Femur (tissue), 1 donor: Measurements from ENCODE around the gene TMEM168.
"Not testable (repeated sequence)": the region's sequence is repeated elsewhere in the genome, so short reads cannot be mapped to it uniquely, and the experiment has no call there.

Experiments
- DNase-seq: peaks from one replicate; pipeline ENCODE4 v3.0.0-alpha.2; 2017

The TMEM168 gene

GRCh38 chr7:112781110-112781509 lies 9.1 kb downstream of the TMEM168 start:
- no peak for DNase-seq

GRCh38 chr7:112779667-112780066 lies 10.5 kb downstream of the TMEM168 start:
- DNase-seq, result no peak

DNA sequence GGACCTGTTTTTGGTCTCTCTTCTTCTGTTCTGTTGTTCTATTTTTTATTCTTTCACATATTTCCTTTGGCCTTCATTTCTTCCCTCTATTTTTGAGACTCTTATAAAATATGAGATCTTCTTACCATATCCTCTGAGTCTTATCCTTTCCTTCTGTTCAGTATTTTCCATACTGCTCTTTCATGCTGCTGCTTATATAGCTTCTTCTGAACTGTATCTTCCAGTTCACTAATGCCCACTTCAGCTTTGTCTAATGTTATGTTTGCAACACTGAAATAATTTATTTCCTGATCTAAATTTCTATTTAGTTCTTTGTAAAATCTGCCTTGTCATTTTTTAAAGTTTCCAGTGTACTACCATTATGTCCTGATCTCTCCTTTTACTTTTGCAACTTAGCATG lies 12.8 kb downstream of the TMEM168 start:
- no peak for DNase-seq

DNA sequence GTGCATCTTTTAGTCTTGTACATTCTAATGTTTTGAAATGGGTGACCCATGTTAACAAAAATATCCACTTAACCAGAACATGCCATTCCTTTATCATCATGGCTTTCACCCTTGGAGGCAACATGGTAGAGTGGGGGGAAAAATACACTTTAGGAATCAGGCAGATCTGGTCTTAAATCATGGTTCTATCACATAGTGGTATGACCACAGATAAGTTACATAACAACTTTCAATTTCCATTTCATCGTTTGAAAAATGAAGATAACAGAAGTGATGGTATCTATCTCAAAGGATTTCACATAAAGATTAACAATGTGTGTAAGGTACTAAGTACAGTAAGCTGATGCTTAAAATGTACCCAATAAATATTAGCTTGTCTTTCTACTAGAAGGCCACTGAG lies 19.0 kb downstream of the TMEM168 start:
- DNase-seq, result no peak

DNA sequence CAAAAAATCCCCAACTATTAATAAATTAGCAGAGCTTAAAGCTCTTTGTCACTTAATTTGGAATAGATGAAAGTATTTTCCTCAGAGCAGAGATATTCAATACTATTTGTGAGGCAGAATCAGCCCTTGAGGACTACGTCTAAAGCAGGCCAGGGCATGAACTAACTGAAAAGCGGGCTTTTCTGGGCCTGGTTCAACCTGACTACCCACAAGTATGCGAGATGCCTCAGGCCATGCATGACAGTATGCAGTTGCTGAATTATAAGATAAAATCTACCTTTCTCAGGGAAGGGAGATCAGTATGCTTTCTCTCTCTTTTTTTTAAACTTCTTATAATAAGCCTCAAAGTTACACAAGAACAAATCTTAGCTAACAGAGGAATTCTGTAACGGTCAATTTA lies 20.1 kb downstream of the TMEM168 start:
- DNase-seq, result no peak

GRCh38 chr7:112765105-112765504 lies 25.1 kb downstream of the TMEM168 start:
- DNase-seq, result no peak

GRCh38 chr7:112763996-112764395 lies 26.2 kb downstream of the TMEM168 start:
- no peak for DNase-seq

DNA sequence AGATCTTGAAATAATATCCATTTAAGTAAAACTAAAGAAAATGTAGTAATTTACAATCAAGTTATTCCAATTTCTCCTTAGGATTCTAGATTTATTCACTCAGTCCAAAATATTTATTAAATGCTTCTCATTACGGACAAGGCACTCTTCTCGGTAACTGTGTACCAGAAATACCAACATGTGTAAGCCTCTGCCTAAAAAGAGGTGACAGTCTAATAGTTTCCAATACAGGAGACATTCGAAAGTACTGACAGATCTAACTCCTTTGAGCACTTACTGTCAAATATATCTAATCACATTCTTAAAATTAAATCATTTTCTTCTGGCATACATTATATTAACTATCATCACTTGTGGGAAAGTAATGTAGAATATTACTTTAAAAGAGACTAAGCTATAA lies 26.9 kb downstream of the TMEM168 start:
- no peak for DNase-seq

- no peak for DNase-seq
Observed at GRCh38 chr7:112759905-112760304, 30.3 kb downstream of the TMEM168 start.

GRCh38 chr7:112757337-112757736 lies 32.9 kb downstream of the TMEM168 start:
- no peak for DNase-seq

- no peak for DNase-seq
Observed at GRCh38 chr7:112753298-112753697, 36.9 kb downstream of the TMEM168 start.

GRCh38 chr7:112752576-112752975 lies 37.6 kb downstream of the TMEM168 start:
- no peak for DNase-seq

DNA sequence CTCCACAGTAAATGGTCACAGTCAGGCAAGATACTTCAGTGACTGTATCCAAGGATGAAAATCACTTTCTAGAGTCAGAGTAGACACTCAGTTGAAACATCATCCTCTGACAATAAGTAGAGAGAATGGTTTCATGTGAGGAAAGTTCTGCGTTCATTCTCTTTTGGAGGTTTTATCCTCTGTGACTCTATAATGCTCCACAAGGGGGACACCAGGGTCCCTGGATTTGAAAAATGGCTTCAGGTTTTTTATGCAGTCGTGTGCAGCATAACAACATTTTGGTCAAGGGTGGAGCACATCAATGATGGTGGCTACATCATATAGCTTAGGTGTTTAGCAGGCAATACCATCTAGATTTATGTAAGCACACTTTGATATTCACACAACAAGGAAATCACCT lies 40.4 kb downstream of the TMEM168 start:
- DNase-seq, result no peak

DNA sequence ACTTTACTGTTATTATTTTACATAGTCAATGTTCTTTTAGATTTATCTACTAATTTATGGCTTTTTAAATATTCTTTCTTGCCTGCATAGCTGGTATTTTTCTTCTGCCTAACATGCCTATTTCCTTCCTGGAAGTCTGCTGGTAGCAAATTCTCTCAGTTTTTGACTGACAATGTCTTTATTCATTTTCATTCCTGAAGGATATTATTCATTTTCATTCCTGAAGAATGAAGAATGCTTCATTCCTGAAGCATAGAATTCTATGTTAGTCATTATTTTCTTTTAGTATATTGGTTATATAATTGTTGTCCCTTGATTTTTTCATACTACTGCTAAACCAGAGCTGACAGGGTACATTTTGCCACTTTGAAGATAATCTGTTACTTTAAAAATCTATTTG lies 41.8 kb downstream of the TMEM168 start:
- no peak for DNase-seq

- DNase-seq, result no peak
Observed at GRCh38 chr7:112745635-112746034, 44.6 kb downstream of the TMEM168 start.

- no peak for DNase-seq
Observed at GRCh38 chr7:112744818-112745217, 45.4 kb downstream of the TMEM168 start.

DNA sequence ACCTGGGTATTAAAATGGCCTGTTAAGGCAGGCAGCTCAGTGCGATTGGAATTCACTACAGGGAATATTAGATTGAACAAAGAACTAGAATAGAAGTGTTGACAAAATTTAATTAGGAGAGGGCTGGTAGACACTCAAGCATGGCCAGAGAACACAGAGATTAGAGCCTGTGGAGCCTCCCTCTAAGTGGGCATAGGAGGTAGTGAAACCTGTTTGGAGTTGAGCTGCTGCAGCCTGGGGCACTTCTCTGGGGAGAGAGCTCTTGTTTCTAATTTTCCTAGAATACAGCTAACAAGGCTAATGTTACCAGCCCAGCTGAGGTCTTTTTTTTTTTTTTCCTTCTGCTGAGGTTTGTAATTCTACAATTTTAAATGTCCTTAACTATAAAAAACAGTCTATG lies 46.4 kb downstream of the TMEM168 start:
- no peak for DNase-seq

DNA sequence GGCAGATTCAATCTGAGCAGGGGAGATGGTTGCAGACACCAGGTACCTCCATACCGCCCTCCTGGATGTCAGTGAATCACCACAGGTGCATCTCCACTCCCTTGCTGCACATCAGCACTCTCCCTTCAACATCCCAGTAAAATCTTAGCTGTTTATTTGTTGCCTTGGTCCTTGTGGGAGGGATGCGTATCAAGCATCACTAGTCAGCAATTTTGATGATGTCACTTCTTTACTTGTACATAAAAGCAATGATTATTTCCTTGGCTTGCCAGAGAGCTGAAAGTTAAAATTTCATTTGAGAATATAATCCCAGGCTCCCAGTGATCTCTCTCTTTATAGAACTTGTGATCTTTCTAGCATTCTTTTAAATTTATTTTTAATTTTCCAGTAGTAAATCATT lies 49.5 kb downstream of the TMEM168 start:
- DNase-seq, result no peak

- DNase-seq, result no peak
Observed at GRCh38 chr7:112739436-112740180, 50.6 kb downstream of the TMEM168 start.

DNA sequence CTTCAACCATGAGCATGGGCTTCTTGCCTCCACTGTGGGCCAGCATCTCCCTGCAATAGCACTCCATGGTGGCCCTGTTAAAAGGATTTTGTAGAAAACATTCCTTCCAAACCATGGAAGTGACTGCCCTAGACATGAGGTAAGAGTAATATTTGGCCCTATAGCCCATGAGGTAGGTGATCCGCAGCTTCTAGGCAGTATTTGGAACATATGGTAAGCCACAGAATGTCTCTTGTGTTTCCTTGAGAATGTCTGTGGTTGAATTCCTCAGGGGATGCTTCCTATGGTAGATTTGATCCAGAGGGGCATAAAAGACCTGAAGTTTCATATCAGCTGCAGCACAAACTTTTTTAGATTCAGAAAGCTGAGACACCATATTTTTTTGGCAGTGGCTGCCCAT lies 54.9 kb downstream of the TMEM168 start:
- no peak for DNase-seq

DNA sequence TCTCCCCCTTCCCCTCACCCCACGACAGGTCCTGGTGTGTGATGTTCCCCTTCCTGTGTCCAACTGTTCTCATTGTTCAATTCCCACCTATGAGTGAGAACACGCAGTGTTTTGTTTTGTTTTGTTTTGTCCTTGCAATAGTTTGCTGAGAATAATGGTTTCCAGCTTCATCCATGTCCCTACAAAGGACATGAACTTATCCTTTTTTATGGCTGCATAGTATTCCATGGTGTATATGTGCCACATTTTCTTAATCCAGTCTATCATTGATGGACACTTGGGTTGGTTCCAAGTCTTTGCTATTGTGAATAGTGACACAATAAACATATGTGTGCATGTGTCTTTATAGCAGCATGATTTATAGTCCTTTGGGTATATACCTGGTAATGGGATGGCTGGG lies 58.9 kb downstream of the TMEM168 start:
- not testable (repeated sequence) for DNase-seq

- no peak for DNase-seq
Observed at GRCh38 chr7:112726076-112726475, 64.1 kb downstream of the TMEM168 start.

GRCh38 chr7:112723416-112723815 lies 66.8 kb downstream of the TMEM168 start:
- DNase-seq, result no peak

DNA sequence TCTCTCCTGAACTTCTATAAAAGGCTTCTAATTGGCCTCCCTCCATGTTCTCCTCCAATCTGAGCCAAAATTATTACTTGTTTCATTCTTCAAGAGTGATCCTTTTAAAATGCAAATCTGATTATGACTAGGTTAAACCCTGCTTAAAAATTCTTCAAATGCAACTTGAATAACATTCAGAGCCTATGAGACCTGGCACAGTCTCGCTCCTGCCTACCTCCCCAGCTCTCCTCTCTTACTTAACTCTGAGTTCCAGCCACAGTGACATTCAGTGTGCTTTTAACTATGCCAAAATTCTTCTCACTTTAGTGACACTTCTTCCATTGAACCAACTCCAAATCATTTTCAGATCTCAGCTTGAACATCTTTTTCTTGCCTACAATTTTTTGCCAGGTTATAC lies 68.8 kb downstream of the TMEM168 start:
- no peak for DNase-seq

- DNase-seq, result no peak
Observed at GRCh38 chr7:112715525-112715924, 74.7 kb downstream of the TMEM168 start.
